Measurements from ENCODE around the gene DLK1.

DNA sequence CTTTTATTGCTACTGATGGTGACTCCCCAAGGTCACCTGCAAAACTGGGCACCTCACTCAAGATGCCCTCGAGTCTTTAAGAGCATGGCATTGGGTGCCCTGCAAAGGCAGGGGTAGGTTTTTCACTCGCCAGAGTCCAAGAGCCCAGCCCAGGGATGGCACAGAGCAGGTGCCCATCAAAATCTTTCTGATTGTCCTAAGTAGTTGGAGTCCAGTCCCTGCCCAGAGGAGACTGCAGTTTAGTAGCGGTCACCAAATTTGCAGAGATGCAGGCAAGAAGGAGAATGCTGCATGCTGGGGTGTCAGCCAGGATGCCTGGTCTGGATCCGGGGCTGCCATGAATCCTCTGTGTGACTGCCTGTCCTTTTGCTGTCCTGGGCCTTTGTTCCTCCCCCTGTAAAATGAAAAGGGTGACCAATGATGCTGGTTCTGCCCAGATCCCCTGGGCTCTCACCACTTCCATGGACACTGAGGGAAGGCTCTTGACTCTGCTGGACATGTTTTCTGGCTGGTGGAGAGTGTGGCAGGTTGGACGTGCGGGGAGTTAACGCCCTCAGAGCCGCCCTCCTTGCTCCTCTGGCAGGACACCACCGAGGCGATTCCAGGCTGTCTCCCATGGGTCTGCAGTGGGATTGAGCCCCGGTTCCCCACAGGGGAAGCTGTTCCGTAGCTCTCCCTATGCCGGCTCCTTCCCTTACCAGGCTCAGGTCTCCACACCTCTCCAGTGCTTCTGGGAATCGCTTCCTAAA, 41.3 kb downstream of the DLK1 start:
- TF ChIP-seq, protein P1, sequence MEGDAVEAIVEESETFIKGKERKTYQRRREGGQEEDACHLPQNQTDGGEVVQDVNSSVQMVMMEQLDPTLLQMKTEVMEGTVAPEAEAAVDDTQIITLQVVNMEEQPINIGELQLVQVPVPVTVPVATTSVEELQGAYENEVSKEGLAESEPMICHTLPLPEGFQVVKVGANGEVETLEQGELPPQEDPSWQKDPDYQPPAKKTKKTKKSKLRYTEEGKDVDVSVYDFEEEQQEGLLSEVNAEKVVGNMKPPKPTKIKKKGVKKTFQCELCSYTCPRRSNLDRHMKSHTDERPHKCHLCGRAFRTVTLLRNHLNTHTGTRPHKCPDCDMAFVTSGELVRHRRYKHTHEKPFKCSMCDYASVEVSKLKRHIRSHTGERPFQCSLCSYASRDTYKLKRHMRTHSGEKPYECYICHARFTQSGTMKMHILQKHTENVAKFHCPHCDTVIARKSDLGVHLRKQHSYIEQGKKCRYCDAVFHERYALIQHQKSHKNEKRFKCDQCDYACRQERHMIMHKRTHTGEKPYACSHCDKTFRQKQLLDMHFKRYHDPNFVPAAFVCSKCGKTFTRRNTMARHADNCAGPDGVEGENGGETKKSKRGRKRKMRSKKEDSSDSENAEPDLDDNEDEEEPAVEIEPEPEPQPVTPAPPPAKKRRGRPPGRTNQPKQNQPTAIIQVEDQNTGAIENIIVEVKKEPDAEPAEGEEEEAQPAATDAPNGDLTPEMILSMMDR (IDR thresholded peaks at IDR 0.05), result no peak
- TF ChIP-seq POLR2A (IDR thresholded peaks at IDR 0.05), result no peak

Data from lower leg skin (tissue), 3 donors.